NCI-H526 treated with DMSO at 0.1 percent for 48 hours (cell line): ENCODE data around the gene APELA.
"Not testable (repeated sequence)": the region's sequence is repeated elsewhere in the genome, so short reads cannot be mapped to it uniquely, and the experiment has no call there.

ENCODE experiments used
- DNase-seq: peaks from one replicate; lab custom pipeline; 2025; lab: John Stamatoyannopoulos, UW

APELA gene

DNA sequence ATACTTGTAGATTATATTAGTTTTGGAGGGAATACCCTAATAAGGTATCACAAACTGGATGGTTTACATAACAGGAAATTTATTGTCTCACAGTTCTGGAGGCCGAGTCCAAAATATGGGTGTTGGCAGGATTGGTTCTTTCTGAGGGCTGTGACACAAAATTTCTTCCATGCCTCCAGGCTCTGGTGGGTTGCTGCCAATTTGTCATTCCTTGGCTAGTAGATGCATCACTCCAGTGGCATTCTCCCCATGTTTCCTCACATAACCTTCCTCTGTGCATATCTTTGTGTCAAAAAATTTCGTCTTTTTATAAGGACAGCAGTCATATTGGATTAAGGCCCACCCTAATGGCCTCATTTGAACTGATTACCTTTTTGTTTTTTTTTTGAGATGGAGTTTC lies 49.3 kb downstream of the APELA start:
- DNase-seq, result no peak

DNA sequence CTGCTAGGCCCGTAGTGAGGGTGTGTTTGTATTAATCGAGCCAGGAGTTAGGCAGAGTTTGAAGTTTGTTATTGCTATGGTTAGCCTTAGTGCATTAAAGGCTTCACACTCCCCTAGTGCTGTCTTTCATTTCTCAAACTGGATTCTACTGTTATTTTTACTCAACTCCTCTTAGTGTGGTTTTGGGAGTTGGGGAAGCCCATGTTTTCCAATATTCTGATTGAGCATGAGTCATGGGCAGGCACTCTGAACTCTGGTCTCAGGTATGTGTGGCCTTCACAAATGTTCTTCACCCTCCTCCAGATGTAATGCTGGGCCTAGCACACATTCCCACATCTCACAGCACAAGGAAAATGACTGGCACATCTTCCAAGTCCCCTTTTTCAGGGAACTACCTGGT lies 50.1 kb downstream of the APELA start:
- not testable (repeated sequence) for DNase-seq

DNA sequence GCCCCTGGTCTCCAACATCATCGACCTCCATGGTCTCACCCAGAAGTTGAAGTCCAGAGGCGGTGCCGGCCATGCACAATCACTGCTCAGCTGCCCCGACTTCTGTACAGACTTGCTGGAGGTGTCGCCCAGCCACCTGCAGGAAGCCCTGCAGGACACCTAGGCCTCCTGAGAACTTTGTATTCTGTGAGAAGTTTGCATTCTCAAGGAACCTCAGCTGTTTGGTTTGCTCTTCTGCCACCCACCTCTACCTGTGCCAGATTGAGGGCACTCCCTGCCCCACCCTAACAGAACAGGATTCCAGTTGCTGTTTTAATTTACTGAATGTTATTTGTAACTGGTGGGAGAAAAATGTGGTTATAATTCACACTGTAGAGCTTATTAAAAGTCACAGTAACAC lies 53.7 kb downstream of the APELA start:
- DNase-seq, result no peak

DNA sequence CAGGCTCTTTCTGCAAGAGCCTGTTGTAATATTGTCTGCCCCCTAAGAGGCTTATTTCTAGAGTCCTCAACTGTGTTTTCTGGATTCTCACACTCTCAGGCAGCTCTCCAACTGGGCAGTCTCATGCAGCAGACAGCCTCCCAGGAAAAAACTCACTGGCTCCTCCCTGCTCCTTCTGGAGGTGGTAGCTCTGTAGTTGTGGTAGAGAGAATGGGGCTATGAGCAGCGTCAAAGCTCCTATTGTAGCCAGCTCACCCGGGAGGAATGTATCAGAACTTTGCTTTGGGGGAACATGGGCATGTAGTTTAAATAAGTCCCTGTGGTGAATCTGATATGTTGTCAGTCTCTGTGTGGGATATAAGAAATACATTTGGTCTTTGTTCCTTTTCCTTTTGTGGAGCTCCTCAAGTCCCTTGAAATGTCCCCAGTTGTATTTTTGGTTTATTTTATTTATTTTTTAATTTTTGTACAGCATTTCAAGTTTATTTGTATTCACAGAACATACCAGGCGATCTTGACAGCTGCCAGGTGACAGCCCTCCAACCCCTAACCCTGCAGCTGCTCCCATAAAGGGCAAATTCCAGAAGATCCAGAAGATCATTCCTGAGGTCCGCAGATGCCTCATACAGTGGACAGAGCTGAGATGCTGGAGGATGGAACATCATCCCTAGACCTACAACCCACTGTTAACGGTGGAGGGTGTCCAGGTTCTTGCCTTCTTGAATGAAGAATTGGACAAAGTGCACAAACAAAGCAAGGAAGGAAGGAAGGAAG lies 54.8 kb downstream of the APELA start:
- DNase-seq, result no peak

DNA sequence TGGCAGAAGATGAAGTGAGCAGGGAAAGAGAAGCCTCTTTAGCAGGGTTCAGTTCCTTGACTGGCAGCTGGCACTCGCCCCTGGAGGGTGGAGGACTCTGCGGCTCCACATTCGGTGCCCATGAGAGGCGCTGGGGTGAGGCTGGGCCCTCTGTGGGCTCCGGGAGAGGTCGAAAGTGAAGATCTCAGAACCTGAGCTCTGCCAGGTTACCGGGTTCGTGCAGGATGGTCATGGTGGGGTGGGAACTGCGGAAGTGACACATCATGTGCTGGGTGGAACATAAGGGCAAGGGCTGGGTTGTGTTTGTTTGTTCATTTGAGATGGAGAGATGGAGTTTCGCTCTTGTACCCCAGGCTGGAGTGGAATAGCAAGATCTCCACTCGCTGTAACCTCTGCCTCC lies 56.3 kb downstream of the APELA start:
- DNase-seq, result no peak

DNA sequence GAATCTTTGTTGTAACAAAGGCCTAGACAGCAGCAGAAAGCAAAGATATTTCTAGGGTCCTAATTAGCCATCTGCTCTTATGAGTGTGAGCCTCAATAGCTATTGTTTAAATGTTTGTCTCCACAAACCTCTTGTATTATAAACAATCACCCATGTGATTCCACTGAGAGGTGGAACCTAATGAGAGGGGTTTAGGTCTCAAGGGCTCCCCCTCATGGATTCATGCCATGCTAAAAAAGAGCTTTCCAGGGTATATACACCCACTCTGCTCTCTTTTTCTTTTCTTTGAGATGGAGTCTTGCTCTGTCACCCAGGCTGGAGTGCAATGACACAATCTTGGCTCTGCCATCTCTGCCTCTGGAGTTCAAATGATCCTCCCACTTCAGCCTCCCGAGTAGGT lies 58.4 kb downstream of the APELA start:
- no peak for DNase-seq

DNA sequence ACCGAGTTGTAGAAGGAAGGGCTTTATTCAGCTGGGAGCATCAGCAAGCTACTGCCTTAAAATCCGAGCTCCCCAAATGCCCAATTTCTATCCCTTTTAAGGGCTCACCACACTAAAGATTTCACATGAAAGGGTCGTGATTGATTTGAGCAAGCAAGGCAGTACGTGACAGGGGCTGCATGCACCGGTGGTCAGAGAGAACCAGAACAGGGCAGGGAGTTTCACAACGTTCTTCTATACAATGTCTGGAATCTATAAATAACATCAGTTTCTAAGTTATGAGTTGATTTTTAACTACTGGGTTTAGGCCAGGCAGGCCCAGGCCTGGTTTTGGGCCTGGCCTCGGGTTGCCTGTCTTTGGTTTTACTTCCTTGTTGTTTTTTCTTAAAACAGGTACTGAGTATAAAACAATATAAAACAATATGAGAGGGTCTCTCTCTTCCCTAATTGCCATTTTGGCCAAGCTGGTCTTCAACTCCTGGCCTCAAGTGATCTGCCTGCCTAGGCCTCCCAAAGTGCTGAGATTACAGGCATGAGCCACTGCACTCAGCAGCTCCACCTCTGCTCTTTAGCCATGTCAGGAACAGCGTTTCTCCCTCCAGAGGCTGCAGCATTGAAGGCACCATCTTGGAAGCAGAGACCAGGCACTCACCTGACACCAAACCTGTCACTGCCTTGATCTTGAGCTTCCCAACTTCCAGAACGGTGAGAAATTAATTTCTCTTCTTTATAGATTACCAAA lies 59.1 kb downstream of the APELA start:
- not testable (repeated sequence) for DNase-seq

DNA sequence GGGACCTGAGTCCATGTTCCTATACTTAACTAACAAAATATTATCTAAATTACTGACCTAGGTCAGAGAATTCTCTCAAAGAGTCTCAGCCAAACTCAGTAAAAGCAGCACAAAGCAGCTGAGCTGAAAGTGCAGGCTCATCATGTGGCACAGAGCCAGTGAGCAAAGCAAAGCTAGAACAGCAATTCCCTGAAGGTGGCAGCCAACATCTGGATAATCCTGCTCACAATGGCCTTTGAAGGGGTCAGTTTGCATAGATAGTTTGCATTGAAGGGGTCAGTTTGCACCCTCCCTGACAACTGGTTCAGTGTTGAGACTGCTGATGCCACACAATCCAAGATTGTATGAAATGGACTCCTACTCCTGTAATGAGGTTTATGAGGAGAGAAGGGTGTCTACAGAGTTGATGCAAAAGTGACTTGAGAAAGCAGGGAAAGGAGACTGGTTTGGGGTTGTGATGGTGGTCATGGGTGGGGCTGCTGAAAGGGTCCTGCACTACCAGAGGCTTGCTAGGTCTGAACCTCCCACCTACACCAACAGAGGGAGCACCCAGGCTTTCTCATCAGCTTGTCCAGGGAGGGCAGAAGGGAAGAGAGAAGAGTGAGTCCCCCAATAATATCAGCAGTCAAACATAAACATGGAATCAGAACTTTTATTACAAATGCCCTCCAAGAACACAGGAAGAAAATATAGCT lies 60.7 kb downstream of the APELA start:
- no peak for DNase-seq

DNA sequence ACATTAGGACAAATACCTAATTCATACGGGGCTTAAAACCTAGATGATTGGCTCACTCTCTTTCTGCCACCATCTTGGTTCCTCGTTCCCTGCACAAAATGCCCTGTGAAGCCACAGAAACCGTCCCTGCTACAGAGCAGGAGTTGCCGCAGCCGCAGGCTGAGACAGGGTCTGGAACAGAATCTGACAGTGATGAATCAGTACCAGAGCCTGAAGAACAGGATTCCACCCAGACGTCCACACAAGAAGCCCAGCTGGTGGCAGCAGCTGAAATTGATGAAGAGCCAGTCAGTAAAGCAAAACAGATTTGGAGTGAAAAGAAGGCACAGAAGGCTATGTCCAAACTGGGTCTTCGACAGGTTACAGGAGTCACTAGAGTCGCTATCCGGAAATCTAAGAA lies 66.2 kb downstream of the APELA start:
- no peak for DNase-seq

DNA sequence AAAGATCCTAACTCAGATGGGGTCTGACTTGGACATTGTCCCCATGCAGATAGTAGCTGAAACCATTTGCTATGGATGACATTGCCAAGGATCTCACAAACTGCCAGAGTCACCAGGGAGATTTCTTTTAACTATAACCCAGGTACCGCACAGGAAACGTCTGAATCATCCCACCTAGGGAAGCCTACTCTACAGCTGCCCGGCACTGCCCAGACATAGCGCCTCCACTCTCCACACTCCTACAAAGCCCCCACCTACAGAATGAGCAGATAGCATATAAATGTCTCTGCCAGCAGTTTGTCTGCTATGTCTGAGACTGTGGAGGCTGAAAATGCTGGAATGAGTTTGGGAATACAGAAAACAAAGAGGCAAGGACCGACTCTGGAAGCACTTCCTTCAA lies 68.2 kb downstream of the APELA start:
- DNase-seq, result no peak

DNA sequence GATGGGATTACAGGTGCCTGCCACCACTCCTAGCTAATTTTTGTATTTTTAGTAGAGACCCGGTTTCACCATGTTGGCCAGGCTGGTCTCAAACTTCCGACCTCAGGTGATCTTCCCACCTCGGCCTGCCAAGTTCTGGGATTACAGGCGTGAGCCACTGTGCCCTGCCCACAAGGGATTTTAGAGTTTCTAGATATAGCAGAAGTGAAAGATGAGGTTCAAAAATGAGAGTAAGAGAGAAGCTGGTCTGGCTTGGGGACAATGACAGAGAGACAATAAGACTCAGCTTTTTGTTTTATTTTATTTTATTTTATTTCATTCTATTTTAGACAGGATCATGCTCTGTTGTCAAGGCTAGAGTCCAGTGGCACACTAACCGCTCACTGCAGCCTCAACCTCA lies 69.8 kb downstream of the APELA start:
- DNase-seq, result no peak
